ENCODE data around the gene NCAM2.

DNA sequence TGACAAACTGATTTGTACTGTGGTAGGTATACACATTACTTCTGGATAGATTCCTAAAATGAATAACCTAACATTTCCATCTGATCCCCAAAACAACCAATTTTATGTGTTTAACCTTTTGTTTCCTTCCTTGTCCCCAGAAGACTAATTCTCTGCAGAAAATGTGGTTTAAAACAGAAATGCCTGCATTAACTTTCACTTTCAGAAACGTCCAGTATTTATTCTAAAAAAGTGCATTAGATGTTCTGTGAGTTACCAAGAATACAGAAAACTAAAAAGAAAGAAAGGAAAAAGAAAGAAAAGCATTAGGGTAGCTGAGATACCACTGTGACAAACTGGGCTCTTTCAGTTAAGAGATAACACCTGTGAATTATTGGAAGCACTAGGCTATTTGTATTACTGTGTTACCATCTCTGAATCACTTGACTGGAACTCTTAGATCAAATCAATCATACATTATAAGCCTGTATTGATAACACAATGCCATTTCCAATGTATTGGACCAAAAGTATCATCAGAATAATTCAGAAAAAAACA lies 177.7 kb downstream of the NCAM2 start:
- TF ChIP-seq, protein P1, sequence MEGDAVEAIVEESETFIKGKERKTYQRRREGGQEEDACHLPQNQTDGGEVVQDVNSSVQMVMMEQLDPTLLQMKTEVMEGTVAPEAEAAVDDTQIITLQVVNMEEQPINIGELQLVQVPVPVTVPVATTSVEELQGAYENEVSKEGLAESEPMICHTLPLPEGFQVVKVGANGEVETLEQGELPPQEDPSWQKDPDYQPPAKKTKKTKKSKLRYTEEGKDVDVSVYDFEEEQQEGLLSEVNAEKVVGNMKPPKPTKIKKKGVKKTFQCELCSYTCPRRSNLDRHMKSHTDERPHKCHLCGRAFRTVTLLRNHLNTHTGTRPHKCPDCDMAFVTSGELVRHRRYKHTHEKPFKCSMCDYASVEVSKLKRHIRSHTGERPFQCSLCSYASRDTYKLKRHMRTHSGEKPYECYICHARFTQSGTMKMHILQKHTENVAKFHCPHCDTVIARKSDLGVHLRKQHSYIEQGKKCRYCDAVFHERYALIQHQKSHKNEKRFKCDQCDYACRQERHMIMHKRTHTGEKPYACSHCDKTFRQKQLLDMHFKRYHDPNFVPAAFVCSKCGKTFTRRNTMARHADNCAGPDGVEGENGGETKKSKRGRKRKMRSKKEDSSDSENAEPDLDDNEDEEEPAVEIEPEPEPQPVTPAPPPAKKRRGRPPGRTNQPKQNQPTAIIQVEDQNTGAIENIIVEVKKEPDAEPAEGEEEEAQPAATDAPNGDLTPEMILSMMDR (IDR thresholded peaks at IDR 0.05; ENCODE audit: low read length) = no peak
- TF ChIP-seq EZH2 (IDR thresholded peaks at IDR 0.05; ENCODE audit: borderline replicate concordance, low read length) = no peak

All from OCI-LY1 (cell line).